Stimulated activated CD8-positive, alpha-beta memory T cell treated with anti-CD3 and anti-CD28 coated beads, Interleukin-7, amount 100 ng/mL, for 1 hour (primary cell): ENCODE results near the gene OXCT2.
"Not testable (repeated sequence)": the region's sequence is repeated elsewhere in the genome, so short reads cannot be mapped to it uniquely, and the experiment has no call there.

Experiments
- DNase-seq, 2 donors: peaks; one replicate each; pipeline ENCODE4 v3.0.0-alpha.2; 2020; ENCODE audit warnings: low read depth in 2 of 2

OXCT2 gene

DNA sequence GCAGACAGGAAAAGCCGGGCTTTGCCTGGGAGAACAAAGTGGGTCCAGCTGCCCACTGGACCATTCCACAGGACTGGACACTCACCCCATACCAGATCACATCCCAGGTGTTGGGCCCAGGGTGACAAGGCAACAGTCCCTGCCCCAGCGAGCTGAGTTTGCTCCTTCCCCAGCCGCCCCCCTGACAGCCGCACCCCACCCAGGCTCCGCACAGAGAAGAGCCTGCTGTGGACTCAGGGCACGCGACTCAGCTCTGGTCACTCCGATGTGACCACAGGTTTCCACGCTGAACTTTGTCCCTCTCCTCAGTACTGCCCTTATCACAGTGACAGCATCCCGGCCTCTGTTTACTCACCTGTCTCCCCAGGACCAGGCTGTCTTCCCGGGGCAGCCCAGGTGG is 16.3 kb upstream of the OXCT2 start:
- DNase-seq: no peak

DNA sequence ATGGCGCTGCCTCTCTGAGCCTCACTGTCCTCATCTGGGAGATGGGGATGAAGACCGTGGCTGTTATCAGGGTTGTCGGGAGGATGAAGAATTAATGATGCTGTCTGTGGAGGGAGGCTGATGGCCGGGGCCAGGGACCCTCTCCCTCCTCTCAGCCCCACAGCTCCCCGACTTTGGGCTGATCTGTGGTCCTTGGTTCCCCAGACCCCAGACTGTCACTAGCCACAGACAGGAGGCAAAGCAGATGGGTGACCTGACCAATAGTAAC is 15.9 kb upstream of the OXCT2 start:
- not testable (repeated sequence) for DNase-seq

- not testable (repeated sequence) for DNase-seq
Measured at GRCh38 chr1:39786303-39787107, 15.4 kb upstream of the OXCT2 start.

GRCh38 chr1:39782685-39783084 is 11.5 kb upstream of the OXCT2 start:
- not testable (repeated sequence) for DNase-seq

GRCh38 chr1:39782103-39782502 is 11.0 kb upstream of the OXCT2 start:
- no peak for DNase-seq

- DNase-seq: no peak
Measured at GRCh38 chr1:39781349-39781715, 10.2 kb upstream of the OXCT2 start.

GRCh38 chr1:39779821-39780220 is 8.7 kb upstream of the OXCT2 start:
- DNase-seq: no peak

GRCh38 chr1:39779137-39779536 is 8.0 kb upstream of the OXCT2 start:
- no peak for DNase-seq

GRCh38 chr1:39778463-39779099 is 7.4 kb upstream of the OXCT2 start:
- DNase-seq: not testable (repeated sequence)

DNA sequence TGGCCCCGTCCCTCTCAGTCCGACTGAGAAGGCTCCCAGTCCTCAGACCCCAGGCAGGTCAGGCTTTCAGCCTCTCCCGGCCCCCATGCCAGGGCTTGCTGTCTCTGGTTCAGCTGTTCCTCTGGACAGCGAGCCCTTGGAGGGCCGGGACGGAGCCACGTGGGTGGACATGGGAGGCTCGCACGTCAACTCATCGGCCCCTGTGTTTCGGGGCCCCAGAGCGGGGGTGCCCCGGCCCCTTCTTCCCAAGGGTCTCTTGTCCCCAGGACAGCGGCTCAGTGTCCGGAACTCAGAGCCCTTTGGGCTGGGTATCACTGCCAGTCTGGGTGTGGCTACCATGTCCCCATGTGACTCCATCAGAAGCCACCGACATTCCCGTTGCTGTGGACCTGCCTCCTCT is 6.7 kb upstream of the OXCT2 start:
- not testable (repeated sequence) for DNase-seq

- no peak for DNase-seq
Measured at GRCh38 chr1:39777306-39777705, 6.2 kb upstream of the OXCT2 start.

DNA sequence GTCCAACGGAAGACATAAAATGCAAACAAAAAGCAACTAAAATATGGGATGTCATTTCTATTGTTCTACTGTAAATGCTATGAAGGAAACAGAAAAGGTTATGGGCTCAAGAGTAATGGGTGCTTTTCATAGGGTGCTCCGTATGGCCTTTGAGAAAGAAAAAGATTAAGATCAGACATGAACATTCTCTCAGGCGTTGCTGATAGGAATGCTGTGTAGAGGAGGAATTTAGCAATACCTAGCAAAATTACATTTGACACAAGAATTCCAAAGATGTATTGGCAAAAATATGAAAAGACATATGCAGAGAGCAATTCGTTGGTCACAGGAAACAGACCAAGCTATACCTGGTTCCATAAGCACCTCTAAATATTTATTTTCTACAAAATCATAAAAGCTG is 5.7 kb upstream of the OXCT2 start:
- no peak for DNase-seq

- DNase-seq: no peak
Measured at GRCh38 chr1:39776400-39776713, 5.2 kb upstream of the OXCT2 start.

DNA sequence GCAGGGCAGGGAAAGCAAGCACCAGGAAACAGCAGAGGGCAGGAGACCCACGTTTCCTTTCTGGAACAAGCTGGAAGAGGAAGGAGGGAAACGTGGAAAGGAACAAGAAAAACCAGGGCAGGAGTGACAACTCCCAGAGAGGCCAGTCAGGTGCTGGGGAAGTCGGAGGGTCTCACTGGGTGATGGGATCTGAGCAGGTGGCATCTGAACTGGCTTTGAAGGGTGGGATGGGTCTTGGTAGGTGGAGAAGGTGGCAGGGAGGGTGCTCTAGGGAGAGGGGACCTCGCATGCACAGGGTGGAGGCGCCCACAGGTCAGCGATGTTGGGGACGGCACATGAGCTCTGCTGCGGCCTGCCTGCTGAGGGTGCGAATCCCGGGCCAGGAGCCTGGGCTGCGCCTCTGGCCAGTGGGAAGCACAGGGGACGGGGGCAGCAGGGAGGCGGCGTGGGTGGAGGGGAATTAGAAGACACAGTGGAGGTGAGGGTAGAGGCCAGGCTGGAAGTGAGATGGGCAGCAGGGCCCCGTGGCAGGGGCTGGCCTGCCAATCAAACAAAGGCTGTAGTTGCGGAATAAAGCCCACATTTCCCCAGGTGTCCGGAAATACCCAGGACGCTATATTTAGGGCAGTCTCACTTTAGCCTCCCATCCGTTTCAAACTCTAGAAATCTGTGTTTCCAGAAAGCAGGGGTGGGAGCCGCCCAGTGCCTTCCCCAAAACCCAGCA is 4.7 kb upstream of the OXCT2 start:
- not testable (repeated sequence) for DNase-seq

- DNase-seq: not testable (repeated sequence)
Measured at GRCh38 chr1:39775141-39775540, 4.0 kb upstream of the OXCT2 start.

- not testable (repeated sequence) for DNase-seq
Measured at GRCh38 chr1:39773369-39773979, 2.3 kb upstream of the OXCT2 start.

DNA sequence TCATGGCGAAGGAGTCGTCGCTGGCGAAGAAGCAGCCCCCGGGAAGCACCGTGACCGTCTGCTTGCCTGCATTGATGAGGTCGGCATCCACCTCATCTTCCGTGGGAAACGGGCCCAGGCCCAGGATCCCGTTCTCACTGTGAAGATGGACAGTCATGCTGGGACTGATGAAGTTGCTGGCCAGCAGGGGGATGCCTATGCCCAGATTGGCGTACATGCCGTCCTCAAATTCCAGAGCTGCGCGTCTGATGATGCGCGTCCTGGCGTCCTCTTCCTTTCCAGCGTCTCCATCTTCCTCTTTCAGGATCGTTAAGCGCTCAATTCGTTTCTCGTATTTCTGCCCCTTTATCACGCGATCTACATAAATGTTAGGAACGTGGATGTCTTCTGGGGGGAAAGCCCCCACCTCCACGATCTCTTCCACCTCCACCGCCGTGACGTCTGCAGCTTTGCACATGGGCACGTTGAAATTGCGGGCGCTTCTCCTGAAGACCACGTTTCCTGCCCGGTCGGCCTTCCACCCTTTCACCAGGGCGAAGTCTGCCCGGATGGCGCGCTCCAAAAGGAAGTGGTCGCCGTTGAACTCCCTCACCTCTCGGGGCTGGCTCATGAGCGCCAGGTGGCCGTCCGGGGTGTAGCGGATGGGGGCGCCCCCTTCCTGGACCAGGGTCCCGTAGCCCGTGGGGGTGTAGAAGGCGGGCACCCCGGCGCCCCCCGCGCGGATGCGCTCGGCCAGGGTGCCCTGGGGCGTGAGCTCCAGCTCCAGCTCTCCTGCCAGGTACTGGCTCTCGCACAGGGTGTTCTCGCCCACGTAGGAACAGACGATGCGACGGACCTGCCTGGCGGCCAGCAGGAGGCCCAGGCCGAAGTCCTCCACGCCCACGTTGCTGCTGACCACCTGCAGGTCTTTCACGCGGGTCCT is 787 bp downstream of the OXCT2 start:
- not testable (repeated sequence) for DNase-seq

DNA sequence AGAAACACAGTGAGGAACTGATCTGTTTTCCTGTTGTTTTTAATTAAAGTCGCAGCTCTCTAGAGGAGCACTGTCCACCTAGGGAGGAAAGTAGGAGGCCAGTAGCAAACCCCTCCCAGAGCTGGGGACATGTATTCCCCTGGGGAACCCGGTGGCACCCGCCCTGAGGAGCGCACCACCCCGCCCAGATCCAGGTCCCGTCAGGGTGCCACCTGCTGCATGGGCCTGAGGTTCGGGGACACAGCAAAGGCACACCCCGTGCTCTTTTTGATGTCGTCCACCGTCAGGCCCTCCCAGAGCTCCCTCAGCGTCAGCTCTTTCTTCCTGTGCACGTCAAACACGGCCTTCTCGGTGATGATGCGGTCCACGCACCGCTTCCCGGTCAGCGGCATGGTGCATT is 1.6 kb downstream of the OXCT2 start:
- DNase-seq: not testable (repeated sequence)

DNA sequence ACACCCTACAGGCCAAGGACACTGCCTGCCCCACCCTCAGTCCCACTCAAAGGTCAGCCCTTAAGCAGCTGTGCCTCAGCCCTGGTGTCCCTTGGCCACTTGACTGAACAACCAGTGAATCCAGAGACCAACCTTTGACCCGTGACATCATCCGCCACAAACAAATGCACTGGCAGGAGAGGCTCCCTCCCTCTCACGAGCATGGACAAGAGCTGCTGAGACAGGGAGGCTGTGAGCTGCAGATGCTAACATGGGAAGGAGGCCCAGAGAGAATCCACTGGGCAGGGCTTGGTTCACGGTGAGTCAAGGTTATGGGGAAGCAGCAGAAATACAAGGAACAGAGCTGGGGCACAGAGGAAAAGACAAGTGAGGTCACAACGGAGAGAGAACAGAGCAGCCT is 4.7 kb downstream of the OXCT2 start:
- DNase-seq: not testable (repeated sequence)

DNA sequence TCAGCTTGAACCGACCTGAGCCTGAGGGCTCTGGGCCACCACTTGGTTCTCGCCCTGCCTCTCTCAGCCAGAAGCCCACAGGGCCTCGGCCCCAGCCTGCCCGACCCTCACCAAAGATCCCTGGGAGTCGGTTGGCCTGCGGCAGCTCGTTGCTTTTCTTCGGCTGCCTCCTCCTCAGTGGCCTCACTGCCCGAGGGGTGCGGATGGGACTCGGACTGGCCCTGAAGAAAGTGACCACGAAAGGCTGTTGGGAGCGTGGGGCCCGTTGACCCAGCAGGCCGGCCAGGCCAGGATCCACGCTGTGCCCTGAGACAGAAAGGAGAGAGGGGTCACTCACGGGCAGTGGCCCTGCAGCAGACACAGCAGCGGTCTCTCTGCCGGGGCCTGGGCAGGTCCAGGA is 6.6 kb downstream of the OXCT2 start:
- DNase-seq: not testable (repeated sequence)

- DNase-seq: not testable (repeated sequence)
Measured at GRCh38 chr1:39763619-39764374, 7.4 kb downstream of the OXCT2 start.
